Epithelial cell of proximal tubule (primary cell): ENCODE data around the gene FAM25C. TPM values are rescaled to one million over a fixed set of nuclear protein-coding genes. Genes with fewer than 3 reads are reported as not detected.
"Not testable (repeated sequence)": the region's sequence is repeated elsewhere in the genome, so short reads cannot be mapped to it uniquely, and the experiment has no call there.

Experiments used
- DNase-seq: peaks from one replicate; pipeline ENCODE4 v3.0.0-alpha.2; 2011; ENCODE audit warnings: low read depth
- H3K4me3 ChIP-seq: 2 replicates; pipeline ENCODE4 v1.5.1; 2011; ENCODE audit warnings: low read depth, mild to moderate bottlenecking, low read length
- total RNA-seq: library from RNA; depleted of rRNA; stranded (reverse); fragments of >200 nt; gene quantifications from 2 replicates; pipeline ENCODE4 v1.2.3, GENCODE V29; 2015

Gene FAM25C
- total RNA-seq, 1 donor from 2014 or later: not detected

GRCh38 chr10:47964280-47965063 is 35.1 kb downstream of the FAM25C start:
- H3K4me3 ChIP-seq, DNase-seq: not testable (repeated sequence)

GRCh38 chr10:47962785-47963184 is 36.8 kb downstream of the FAM25C start:
- DNase-seq, H3K4me3 ChIP-seq: not testable (repeated sequence)

DNA sequence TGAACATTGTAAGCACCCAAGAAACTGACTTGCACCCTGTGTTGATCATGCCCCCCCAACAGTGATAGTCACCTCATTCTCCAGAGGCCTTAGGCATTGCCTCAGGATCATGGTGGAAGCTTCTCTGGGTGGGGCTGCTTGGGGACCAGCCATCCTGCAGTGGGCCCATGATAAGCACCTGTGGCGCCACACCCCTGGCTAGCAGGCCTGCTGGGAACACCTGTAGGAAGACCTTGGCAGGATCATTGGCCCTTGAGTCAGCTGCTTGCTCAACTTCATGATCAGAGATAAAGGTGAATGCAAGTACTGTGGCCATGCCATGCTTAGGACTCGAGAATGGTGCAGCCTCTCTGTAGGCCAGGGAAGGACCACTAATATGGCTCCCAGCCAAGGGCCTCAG is 38.9 kb downstream of the FAM25C start:
- DNase-seq, H3K4me3 ChIP-seq: not testable (repeated sequence)

DNA sequence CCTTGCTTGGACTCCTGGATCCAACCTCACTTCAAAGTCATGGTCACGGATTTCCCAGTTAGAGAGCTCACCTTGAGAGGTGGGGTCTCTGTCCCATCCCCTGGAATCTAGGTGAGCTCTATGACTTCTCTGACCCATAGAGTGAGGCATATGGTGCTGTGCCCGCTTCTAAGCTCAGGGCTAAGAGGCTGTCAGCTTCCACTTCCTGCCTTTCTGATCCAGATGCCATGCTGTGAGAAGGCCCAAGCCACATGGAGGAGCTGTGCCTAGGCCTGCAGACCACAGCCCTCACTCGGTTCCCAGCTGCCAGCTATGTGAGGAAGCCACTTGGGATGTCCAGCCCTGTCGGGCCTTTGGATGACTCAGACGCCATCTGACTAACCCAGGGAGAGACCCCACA is 39.9 kb downstream of the FAM25C start:
- not testable (repeated sequence) for H3K4me3 ChIP-seq, DNase-seq

DNA sequence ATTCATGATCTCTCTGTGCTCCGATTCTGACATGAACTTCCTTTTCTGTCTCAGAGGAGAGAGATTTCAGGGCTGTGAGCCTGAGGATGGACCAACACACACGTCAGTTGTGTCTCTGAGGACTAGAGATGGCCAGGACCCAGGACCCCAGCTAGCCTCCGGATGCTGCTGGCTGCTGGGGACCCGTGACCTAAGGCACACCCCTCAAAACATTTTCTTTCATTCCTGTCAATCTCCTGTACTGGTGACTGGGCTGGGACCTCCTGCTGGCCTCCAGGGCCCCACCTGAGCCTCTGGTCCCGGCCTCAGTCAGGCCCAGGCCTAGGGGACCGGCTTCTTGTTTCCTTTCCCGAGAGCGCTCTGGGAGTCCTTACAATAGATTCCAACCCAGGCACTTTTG is 42.4 kb downstream of the FAM25C start:
- DNase-seq, H3K4me3 ChIP-seq: not testable (repeated sequence)

DNA sequence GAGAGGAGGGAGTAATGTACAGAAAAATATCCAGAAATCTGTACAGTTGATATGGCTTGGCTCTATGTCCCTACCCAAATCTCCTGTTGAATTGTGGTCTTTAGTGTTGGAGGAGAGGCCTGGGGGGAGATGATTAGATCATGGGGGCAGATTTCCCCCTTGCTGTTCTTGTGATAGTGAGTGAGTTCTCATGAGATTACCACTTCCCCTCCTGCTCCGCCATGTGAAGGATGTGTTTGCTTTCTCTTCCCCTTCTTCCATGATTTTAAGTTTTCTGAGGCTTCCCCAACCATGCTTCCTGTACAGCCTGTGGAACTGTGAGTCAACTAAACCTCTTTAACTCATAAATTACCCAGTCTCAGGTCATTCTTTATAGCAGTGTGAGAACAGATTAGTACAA is 52.2 kb downstream of the FAM25C start:
- not testable (repeated sequence) for DNase-seq, H3K4me3 ChIP-seq

Other genes with a start within 250 kb of the FAM25C start
- 0.07 TPM in 1 of 2 replicates, not detected in the other for gene SYT15B, start 236.2 kb downstream of the FAM25C start, total RNA-seq
- not detected in 2 replicates for gene NPY4R2, start 81.1 kb downstream of the FAM25C start, total RNA-seq